Globus pallidus (tissue), 1 donor: ENCODE measurements around the gene PLCB1.
"Not testable (repeated sequence)": the region's sequence is repeated elsewhere in the genome, so short reads cannot be mapped to it uniquely, and the experiment has no call there.

Source experiments
- DNase-seq: peaks from one replicate; pipeline ENCODE4 v3.0.0-alpha.2; 2015; ENCODE audit warnings: low spot score

PLCB1 gene

DNA sequence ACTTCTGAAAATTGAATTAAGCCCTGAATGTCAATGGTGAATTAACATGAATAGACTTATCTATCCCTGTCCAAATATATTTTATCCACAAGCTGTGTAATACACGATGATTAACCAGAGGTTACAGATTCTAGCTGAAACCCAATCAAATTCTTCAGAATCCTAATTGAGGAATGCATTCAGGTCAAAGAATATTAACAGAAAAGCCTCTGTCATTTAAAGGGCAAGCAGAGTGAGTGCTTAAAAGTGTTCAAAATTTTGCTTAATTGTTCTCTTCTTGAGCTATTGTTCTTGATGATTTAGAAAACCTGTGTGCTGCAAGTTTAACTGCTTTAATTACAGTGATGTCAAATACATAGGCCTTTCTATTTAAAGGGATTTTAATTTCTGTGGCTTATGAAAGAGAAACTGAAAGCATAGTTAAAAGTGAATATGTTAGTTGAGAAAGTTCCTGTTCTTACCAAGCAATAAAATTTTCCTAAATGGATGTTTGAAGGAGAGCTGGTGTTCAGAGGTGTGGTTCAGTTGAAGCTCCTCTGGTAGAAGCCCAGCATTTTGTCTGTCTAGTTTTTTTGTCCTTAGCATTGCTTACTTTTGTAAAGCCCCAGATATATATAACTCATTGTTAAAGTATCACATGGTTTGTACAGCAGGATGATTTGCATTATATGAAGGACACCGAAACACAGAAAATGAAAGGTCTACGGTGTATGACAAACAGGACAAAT lies 470.5 kb downstream of the PLCB1 start:
- DNase-seq, result no peak

DNA sequence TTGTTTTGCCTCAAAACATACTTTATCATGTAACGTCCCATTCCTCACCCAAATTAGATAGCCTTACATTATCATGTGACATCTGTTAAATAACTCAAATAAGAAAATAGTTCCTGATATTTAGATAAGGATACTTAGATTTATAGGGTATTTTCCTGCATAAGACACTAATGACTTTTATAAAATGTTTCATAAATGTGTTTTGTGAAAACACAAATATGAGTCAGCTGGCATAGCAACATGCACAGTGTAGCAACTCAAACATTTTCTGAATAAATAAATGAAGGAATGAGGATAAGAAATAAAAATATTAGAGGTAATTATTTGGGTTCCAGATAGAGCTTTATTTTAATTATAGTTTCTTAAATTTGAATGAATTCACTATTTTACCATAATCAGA lies 476.4 kb downstream of the PLCB1 start:
- no peak for DNase-seq

DNA sequence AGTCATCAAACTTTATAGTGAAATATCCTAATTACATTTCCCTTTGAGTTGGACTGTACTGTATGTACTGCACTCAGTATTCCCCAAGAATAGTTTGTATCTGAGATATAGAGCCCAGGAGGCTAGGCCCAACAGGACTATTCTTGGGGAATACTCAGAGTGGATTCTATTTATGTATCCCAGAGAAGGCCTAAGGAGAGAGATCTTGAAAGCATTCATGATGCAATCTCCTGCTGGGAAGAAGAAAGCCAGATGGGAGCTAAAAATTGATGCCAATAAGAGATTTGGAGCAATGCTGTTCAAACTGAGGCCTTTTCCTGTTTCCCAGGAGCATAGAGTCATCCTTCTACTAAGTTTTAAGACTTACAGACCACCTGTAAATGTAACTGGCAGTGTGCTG lies 484.7 kb downstream of the PLCB1 start:
- no peak for DNase-seq

DNA sequence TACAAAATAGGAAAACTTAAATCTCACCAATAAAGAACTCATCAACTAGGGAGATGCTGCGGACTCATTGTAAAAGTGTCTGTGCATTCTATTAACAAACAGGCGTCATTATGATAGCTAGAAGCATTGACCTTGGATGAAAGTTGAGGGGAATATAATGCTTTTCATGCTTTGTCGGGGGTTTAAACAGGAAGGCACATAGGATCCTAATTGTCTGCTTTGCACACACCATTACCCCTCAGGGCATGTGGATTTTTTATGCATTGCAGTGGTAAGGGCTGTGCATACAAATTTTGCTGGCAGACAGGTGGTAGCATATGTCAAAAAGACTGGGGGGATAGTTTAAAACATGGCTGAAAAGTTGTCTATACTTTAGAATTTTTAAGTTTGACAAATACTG lies 488.9 kb downstream of the PLCB1 start:
- DNase-seq, result no peak

DNA sequence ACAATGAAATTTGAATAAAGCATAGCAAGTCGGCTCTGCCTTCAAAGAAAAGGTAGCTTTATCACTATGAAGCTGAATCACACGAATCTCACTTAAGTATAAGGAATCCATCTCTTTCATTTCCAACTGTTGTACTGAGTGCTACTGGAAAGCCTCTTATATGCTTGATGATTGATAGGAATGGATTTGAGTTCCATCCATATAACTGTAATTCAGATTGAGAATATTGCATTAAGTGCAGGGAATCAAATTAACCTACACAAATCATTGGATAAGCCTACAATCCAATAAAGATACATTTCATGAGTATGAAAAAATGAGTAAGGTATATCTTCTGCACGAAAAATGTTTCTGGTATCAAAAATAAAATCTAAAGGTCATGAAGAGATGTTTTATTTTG lies 492.0 kb downstream of the PLCB1 start:
- no peak for DNase-seq

DNA sequence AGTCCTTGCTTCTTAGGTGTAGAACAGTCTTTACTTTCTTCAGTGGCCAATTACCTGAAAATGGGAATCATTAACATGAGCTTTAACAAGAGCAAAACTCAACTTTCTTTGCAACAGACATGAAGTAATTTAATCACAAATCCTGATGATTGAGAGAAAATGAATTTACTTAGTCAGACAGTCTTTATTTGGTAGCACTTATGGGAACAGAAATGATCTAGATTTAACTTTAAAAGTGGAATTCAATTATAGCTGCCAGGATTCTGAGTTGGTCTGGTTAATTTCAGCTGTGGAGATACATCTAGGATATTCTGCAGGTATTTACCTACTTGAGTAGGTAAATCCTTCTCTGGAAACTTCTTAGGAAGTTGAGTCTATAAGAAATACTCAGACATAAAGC lies 492.6 kb downstream of the PLCB1 start:
- no peak for DNase-seq

DNA sequence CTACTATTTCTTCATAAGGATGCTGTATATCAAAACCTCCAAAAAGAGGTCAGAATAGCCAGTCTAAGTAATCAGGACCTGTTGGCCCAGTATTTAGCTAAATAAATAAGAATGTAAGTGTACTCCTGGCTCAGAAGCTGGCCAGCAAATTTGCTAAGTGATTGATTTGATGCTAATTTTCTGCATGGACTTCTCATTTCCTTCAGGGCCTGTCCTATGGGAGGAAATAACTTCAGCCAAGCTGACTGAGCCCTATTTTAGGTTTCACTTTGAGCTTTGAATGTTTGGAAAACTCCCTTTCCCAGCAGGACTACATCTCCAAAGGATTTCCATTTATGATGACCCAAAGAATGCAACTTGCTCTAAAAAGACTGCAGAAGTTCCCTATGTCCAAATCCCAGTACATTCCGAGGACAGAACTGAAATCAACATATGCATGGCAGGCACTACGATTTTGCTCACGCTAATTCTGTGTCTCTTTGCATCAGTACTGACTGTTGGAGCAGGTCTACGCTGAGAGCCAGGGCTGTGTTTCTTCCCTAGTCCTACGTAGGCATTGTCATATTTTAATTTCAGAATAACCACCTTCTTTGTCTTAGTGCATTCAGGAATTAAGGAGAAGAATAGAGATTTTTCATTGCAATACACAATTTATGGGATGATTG lies 495.4 kb downstream of the PLCB1 start:
- DNase-seq, result no peak

DNA sequence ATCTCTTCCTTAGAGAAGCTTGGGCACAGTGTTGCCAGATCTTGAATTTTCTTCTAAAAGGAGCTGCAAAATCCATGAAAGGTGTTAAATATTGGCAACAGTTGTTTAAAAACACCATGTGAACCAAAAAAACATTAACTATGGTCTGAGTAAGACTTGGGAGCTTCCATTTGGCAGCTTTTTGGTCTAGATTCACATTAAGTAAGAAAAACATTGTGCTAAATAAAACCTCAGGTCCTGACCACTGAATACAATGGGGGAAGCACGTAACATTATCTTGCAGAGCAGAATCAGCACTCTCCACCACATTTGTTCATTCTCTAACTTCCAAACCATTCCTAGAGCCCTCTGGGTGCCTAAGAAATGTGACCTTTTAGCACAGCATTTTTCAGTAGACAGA lies 499.2 kb downstream of the PLCB1 start:
- DNase-seq, result no peak

DNA sequence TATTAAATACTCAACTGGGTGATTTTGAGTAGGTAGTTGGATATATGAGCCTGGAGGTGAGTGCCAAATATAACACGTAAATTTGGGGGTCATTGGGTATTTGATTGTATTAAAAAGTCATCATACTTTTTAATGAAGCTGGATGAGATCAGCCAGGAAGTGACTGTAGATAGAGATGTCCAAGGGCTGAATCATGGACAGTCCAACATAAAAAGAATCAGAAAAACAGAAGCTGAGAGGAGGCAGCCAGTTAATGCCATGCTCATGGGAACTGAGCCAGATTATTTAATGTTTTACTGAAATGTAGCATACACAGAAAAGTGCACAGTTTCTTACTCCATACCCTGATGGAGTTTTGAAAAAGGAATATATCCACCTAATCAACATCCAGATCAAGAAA lies 501.3 kb downstream of the PLCB1 start:
- DNase-seq, result no peak

DNA sequence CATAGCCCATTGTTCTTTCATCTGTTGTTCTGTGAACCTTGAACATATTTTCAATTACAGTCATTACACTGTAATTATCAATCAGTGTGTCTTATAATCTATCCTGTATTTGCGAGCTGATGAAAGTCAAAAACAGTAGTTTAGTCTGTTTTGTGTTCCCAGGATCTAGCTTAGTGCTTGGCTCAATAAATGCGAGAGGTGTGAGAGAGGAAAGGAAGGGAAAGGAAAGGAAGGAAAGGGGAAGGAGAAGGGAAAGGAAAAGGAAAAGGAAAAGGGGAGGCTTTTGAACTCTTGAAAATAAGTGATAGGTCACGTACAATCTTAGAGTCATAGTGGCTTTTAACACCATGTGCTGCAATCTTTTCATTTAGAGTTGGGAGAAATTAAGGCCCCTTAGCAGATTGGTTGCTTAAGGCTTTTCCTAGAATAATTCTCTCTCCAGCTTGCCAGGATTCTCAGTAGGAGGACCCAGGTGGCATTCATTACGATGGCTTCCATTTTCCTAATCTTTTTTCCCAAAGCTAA lies 503.0 kb downstream of the PLCB1 start:
- DNase-seq, result no peak

DNA sequence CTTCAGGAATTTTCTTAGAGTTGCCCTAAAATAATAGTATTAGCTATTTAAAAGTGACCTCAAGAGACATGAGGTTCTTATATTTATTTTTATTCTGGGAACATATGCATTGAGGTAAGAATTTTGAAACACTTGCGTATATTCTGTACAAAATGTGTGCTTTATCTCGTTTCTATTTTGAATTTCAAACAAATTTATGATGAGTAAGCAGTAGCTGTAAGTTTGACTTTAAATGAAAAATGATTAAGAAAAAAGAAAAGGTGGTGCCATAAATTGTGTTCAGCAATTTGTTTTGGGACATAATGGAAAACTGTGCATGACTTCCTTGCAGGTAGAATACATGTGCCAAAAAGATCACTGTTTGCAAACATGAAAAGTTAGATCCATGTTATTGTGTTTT lies 503.8 kb downstream of the PLCB1 start:
- no peak for DNase-seq

DNA sequence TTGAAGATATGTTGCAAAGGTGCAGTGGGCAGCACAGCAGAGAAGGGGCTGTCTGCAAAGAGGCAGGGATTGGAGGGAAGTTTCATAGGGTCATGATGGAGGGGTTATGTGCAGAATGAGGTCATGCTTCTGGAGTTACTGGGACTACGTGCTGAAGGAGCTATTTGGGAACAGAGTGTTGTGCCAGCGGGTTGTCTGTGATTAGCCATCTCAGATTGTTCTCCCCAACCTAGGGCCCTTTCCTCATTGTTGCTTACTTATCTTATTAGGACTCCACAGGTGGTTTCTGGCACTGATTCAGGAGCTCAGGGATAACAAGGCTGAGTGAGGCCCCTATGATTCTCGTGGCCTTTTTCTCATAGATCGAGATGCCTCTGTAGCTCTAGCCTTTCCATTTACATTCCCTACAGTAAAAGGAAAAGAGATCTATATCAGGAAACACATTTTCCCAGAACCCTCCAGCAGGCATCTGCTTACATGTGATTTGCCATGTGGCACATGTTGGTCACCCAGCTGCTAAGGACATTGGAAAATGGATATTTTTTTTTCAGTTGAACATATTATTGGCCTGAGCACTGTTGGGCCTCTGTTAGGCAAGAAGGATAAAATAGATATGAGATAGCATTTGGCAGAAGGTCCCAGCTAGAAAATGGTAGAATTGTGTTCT lies 507.2 kb downstream of the PLCB1 start:
- no peak for DNase-seq

DNA sequence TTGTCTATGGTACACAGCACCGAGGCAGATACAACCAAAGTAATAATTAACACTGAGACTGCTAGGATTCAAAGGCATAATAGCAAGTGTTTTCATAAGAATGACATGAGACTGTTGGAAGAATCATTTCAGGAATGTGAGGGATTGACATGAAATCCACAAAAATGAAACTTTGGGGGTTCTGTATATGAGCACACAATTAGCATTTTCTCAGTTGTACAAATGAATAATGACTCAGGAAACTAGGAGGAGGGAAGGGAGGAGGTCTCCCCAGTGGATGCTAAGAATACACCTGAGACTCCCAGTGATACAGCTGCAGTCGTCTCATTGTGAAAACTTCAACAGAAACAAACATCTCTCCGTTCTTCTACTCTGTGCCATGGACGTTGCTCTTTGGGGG lies 508.4 kb downstream of the PLCB1 start:
- DNase-seq, result no peak

DNA sequence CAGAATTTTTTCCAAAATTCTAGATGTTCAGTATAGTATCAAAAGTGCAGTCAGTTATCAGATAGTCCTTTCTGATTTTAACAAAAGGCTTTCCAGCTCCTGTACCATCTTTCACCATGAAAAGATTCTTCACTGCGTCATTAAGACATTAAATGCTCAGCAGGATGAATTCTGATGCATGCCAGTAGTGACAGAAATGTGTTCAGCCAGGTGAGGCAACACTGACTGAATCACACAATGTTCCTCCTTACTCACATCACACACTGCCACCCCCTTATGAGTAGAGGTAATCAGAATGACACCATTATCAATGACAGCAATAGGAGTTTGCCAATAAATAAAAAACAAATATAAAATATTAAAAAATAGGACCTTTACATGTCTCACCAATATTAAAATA lies 510.2 kb downstream of the PLCB1 start:
- no peak for DNase-seq

DNA sequence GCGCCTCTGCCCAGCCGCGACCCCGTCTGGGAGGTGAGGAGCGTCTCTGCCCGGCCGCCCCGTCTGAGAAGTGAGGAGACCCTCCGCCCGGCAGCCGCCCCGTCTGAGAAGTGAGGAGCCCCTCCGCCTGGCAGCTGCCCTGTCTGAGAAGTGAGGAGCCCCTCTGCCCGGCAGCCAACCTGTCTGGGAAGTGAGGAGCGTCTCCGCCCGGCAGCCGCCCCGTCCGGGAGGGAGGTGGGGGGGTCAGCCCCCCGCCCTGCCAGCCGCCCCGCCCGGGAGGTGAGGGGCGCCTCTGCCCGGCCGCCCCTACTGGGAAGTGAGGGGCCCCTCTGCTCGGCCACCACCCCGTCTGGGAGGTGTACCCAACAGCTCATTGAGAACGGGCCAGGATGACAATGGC lies 512.4 kb downstream of the PLCB1 start:
- not testable (repeated sequence) for DNase-seq

DNA sequence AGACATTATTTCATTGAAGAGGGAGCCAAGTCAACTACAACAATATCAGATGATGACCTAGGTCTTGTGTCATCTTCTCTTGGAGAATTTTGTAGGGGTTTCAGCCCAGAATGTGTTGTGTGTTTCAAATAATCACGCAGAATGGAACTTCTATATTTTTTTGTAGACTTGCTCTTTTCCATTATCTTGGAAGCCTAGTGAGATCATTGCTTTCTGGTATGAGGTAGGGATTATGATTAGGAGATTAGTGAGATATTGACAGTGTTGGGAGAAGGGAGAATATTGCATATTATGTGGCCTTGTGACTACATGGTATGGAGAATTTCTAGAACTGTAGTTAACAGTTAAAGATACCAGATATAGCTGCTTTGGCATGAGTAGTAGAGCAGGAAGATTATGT lies 513.3 kb downstream of the PLCB1 start:
- DNase-seq, result no peak

DNA sequence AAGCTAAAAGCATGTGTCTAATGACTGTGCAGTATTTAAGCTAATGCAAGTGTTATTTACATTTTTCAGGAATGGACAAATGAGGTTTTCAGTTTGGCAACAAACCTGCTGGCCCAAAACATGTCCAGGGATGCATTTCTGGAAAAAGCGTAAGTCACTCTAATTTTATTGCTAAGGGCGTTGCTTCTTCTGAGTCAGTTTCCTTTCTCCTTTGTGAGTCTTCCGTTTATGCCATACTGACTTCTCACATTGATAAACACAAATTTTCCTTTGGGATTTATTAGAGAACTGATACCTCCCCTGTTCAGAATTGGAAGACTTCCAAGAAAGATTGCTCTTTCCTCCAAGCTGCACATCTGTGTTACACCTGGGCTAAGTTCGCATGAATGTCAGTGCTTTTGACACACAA lies 514.0 kb downstream of the PLCB1 start:
- DNase-seq, result no peak

DNA sequence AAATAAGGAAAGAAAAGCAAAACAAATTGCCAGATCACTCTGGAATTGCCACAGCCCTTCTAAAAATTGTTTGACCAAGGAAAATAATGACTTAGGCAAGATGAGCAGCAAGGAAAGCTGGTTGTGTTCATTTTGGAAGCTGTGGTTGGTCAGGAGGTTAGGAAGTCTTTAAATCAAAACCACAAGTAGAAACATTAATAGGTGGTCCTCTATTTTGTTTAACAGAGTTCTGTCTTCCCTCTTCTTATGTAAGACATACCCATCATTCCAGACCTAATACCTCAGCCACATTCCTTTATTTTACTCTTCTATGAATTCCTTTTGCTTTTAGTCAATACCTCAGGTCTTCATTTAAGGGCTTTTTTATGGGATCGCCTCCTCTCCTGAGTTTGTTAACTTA lies 514.6 kb downstream of the PLCB1 start:
- DNase-seq, result no peak

DNA sequence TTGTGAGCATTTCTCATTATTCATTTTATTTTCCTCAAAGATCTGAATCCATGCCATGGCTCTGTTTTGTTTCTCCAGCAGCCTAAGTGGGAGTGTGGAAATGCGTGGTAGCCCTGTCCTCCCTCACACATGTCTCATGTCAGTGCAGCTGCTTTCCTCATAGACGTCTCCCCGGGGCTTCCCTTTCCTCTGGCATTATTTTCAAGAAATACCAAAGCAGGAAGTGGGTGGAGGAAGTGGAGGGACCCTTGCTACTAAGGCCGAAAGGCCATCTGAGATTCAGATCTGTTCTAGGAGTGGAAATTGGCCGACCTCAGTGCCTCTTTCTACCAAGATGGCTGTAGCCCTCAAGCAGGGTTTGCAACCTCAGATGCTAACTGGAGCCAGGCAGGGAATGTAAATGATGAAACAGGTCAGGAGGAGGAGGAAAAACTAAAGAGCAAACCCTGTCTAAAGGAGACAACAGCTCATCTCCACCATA lies 515.9 kb downstream of the PLCB1 start:
- no peak for DNase-seq

DNA sequence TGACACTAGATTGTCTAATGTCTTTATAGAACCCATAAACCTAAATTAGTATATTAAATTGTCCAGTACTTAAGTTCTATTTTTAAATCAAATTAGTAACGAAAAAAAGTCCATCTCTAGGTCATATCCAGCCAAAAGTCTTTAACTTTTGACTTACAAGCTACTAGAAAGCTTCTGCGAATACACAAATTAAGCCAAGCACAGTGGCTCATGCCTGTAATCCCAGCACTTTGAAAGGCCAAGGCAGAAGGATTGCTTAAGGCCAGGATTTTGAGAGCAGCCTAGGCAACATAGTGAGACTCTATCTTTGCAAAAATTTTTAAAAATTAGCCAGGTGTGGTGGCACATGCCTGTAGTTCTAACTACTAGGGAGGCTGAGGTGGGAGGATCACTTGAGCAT lies 516.4 kb downstream of the PLCB1 start:
- DNase-seq, result no peak

DNA sequence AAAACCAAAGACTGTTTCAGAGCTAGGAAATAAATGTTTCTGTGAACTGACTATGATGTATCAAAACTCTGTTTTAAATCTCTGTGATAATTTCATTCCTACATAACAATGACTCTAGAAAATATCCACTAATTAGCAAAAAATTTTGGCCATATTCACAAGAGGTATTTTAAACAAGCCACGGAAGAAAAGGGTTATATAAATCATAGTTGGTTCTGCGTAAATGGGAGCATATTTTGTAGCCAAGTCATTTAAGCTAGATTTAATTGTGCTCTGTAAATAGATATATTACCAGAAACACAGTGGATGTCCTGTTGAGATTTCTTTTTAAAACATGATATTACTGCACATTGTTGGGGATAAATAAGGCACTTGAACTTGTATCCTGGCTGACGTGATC lies 520.3 kb downstream of the PLCB1 start:
- DNase-seq, result no peak

DNA sequence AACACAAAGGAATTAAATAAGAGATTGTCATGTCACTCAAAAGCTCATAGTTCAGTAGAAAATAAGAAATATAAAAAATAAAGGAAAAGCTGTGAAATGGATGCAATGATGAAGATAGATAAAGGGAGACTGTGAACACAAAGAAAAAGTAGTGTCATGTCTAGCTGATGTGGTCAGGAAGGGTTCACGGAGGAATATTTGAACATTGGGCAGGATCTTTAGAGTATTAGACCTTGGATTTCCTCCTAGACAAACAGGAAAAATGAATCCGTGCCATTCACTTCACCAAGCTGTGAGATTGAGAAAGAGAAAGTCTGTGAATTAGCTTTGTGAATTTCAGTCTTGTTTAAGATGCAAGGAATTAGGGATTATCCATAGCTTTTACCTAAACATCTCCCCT lies 522.4 kb downstream of the PLCB1 start:
- DNase-seq, result no peak

DNA sequence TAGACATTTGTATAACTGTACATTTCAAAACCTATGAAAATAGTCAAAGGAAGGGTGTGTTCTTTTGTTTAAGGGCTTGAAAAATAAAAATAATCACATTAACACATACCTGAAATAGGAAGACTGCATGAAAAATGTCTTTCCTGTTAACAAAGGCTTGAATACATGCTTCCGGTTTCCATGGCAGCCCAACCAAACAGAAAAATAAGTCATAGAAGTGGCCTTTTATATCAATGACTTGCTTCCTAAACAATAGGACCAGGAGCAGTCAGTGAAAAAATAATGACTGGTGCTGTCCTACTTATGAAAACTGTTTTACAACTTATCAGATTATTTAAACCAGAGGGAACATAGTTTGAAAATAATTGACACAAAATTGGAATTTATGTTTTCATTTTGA lies 524.3 kb downstream of the PLCB1 start:
- no peak for DNase-seq
